CD14-positive monocyte (primary cell): ENCODE results near the gene SAP30BP. TPM values are rescaled to one million over a fixed set of nuclear protein-coding genes. Genes with fewer than 3 reads are reported as not detected.

Experiments used
- DNase-seq, 3 donors: peaks; one replicate each; pipeline ENCODE4 v3.0.0-alpha.2; 2011 to 2022
- H2AFZ ChIP-seq: 2 replicates; pipeline ENCODE4 v1.6.0; 2012; ENCODE audit warnings: mild to moderate bottlenecking, low read depth, low read length, inconsistent platforms; ENCODE audit not compliant: insufficient read depth, poor library complexity, severe bottlenecking
- H3K27ac ChIP-seq, 2 donors: 1 replicate in 1 of 2; 2 replicates in 1 of 2; pipeline ENCODE4 v1.5.1; 2012 to 2013; ENCODE audit warnings: low read length in 2 of 2, control low read depth in 1 of 2, inconsistent platforms in 1 of 2, low read depth in 1 of 2, mild to moderate bottlenecking in 1 of 2
- H3K27me3 ChIP-seq, 2 donors: one replicate each; pipeline versions ENCODE4 v1.6.0 to v1.6.1; 2011 to 2013; ENCODE audit warnings: low read length in 2 of 2; ENCODE audit not compliant: control insufficient read depth in 2 of 2, insufficient read depth in 2 of 2
- H3K36me3 ChIP-seq, 2 donors: replicated peaks in 1 of 2; 1 replicate in 1 of 2; 2 replicates in 1 of 2; pipeline versions ENCODE4 v1.5.1 to v1.6.1; 2012 to 2013; ENCODE audit warnings: low read length in 2 of 2, control low read depth in 1 of 2, inconsistent platforms in 1 of 2, mild to moderate bottlenecking in 1 of 2; ENCODE audit not compliant: insufficient read depth in 2 of 2, control insufficient read depth in 1 of 2
- H3K4me1 ChIP-seq, 2 donors: 1 replicate in 1 of 2; 2 replicates in 1 of 2; pipeline versions ENCODE4 v1.5.1 to v1.6.1; 2012 to 2013; ENCODE audit warnings: low read length in 2 of 2, control low read depth in 1 of 2, inconsistent platforms in 1 of 2, mild to moderate bottlenecking in 1 of 2, moderate library complexity in 1 of 2; ENCODE audit not compliant: insufficient read depth in 2 of 2, control insufficient read depth in 1 of 2
- H3K4me2 ChIP-seq: replicated peaks from 2 replicates; pipeline ENCODE3; 2012; ENCODE audit warnings: low read length, moderate library complexity, mild to moderate bottlenecking; ENCODE audit not compliant: poor library complexity, severe bottlenecking; ENCODE audit errors: extremely low read depth
- H3K4me3 ChIP-seq, 3 experiments: fragments of 200-600 bp in 1 of 3; sonication (generic) in 1 of 3; replicated peaks in 1 of 3; 1 replicate in 2 of 3; 2 replicates in 1 of 3; pipeline ENCODE4 v1.5.1; 2011 to 2013; ENCODE audit warnings: low read length in 3 of 3, mild to moderate bottlenecking in 3 of 3, control low read depth in 2 of 3, low read depth in 2 of 3, inconsistent platforms in 1 of 3, moderate library complexity in 1 of 3
- H3K79me2 ChIP-seq: 2 replicates; pipeline ENCODE4 v1.6.0; 2012; ENCODE audit warnings: mild to moderate bottlenecking, control low read depth, inconsistent platforms, low read length, moderate library complexity; ENCODE audit not compliant: insufficient read depth
- H3K9ac ChIP-seq: 2 replicates; pipeline ENCODE4 v1.6.0; 2017; ENCODE audit warnings: low read length, mild to moderate bottlenecking; ENCODE audit not compliant: insufficient read depth, poor library complexity, severe bottlenecking
- H3K9me3 ChIP-seq, 2 donors: replicated peaks in 1 of 2; 1 replicate in 1 of 2; 2 replicates in 1 of 2; pipeline versions ENCODE4 v1.5.1 to v1.6.1; 2012 to 2013; ENCODE audit warnings: low read length in 2 of 2, control low read depth in 1 of 2; ENCODE audit not compliant: control insufficient read depth in 1 of 2, insufficient read depth in 1 of 2
- H4K20me1 ChIP-seq: 2 replicates; pipeline ENCODE4 v1.6.0; 2012; ENCODE audit warnings: mild to moderate bottlenecking, low read length, control low read depth, moderate library complexity; ENCODE audit not compliant: insufficient read depth
- H3K27ac Mint-ChIP-seq, 7 donors: one replicate each; pipeline ENCODE4 v1.8.0; 2020; ENCODE audit warnings: mild to moderate bottlenecking in 7 of 7, mixed read lengths in 7 of 7, moderate library complexity in 6 of 7, inconsistent platforms in 2 of 7
- H3K27me3 Mint-ChIP-seq, 3 donors: one replicate each; pipeline ENCODE4 v1.8.0; 2021 to 2022; ENCODE audit warnings: low read depth in 3 of 3, mild to moderate bottlenecking in 3 of 3, mixed read lengths in 3 of 3, moderate library complexity in 3 of 3, inconsistent platforms in 1 of 3
- H3K36me3 Mint-ChIP-seq, 2 donors: one replicate each; pipeline ENCODE4 v1.8.0; 2020; ENCODE audit warnings: mixed read lengths in 2 of 2, inconsistent platforms in 1 of 2, mild to moderate bottlenecking in 1 of 2
- H3K4me1 Mint-ChIP-seq: one replicate; pipeline ENCODE4 v1.8.0; 2020; ENCODE audit warnings: mild to moderate bottlenecking, mixed read lengths
- H3K4me3 Mint-ChIP-seq, 2 donors: one replicate each; pipeline ENCODE4 v1.8.0; 2020; ENCODE audit warnings: mild to moderate bottlenecking in 2 of 2, mixed read lengths in 2 of 2, moderate library complexity in 1 of 2
- H3K9me3 Mint-ChIP-seq, 7 donors: one replicate each; pipeline ENCODE4 v1.8.0; 2020 to 2022; ENCODE audit warnings: mixed read lengths in 7 of 7, mild to moderate bottlenecking in 6 of 7, moderate library complexity in 6 of 7, inconsistent platforms in 2 of 7
- WGBS: methylation state at CpG from one replicate; pipeline ENCODE4 v1.1.5; 2013; ENCODE audit warnings: missing lambda C conversion rate; ENCODE audit not compliant: insufficient coverage; 5-methylcytosine and 5-hydroxymethylcytosine counted together
- intact Hi-C, 2 donors: fragments of 100-400 bp; cut with micrococcal nuclease; formaldehyde crosslinking; loops; one replicate each; pipeline versions ENCODE4 v1.15.0 to v1.15.1; 2023
- polyA plus RNA-seq, 3 donors: library from polyadenylated mRNA; depleted of rRNA in 1 of 3; unstranded in 2 of 3; stranded (reverse) in 1 of 3; fragments of 300-500 nt in 2 of 3; fragments of >200 nt in 1 of 3; fragmentation: Illumina TruSeq in 2 of 3; gene quantifications; 1 replicate in 2 of 3; 2 replicates in 1 of 3; pipeline ENCODE4 v1.2.3, GENCODE V29; 2012 to 2021
- TF ChIP-seq, protein P1 (sequence below): fragments of 200-600 bp; IDR thresholded peaks from one replicate; pipeline ENCODE4 v1.8.0; 2022; ENCODE audit warnings: antibody characterized with exemption, mild to moderate bottlenecking

The SAP30BP gene
- polyA plus RNA-seq, 3 donors: 43.8 to 130 (median 61.6) TPM

DNA sequence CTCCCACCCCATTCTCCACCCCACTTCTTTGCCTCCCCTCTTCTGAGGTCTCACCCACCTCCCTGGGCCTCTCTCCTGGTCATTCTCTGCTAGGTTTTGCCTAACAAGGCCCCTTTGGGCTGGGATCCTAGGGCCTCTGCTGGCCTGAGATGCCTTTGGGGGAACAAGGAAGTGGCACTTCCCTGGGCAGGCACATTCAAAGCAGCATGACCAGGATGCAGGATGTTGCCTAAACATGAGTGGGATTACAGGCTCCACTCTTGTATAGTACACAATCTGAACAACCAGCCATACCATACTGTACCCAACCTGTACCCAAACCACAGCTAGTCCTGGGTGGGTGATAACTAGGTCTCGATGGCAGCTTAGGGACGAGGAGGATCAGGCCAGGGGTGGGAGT is 88.9 kb downstream of the SAP30BP start:
- no peak overlapping the region for H3K9ac ChIP-seq
- Mint-ChIP-seq H3K4me1 (peaks cover 25% of the 10 kb centered on the region), H3K9me3 (peaks cover 0 to 4% (median 0%) of the 10 kb centered on the region in 7 donors), H3K27ac (peak overlapping the region in 1 of 7 donors; percentile 50), H3K4me3 (no peak overlapping the region), H3K36me3 (peaks cover 13 to 15% of the 10 kb centered on the region in 2 donors), H3K27me3 (peaks cover 4 to 14% (median 7%) of the 10 kb centered on the region in 3 donors)
- intact Hi-C loops: no loop called here
- peaks cover 23 to 30% of the 10 kb centered on the region in 2 donors for H3K4me1 ChIP-seq
- DNase-seq: peak in 2 of 3 donors; percentile 20 to 30
- peaks cover 3 to 23% of the 10 kb centered on the region in 2 donors for H3K36me3 ChIP-seq
- no CpG with 5 or more reads among the region's 2 CpGs for whole genome bisulfite sequencing
- H2AFZ ChIP-seq: no peak overlapping the region
- no peak overlapping the region for H3K27ac ChIP-seq
- no peaks in the 10 kb centered on the region for H3K9me3 ChIP-seq
- H3K27me3 ChIP-seq: peaks cover 0 to 4% of the 10 kb centered on the region in 2 donors
- H3K79me2 ChIP-seq: no peaks in the 10 kb centered on the region
- H3K4me3 ChIP-seq: no peak overlapping the region
- no peaks in the 10 kb centered on the region for H4K20me1 ChIP-seq
- TF ChIP-seq, protein P1, sequence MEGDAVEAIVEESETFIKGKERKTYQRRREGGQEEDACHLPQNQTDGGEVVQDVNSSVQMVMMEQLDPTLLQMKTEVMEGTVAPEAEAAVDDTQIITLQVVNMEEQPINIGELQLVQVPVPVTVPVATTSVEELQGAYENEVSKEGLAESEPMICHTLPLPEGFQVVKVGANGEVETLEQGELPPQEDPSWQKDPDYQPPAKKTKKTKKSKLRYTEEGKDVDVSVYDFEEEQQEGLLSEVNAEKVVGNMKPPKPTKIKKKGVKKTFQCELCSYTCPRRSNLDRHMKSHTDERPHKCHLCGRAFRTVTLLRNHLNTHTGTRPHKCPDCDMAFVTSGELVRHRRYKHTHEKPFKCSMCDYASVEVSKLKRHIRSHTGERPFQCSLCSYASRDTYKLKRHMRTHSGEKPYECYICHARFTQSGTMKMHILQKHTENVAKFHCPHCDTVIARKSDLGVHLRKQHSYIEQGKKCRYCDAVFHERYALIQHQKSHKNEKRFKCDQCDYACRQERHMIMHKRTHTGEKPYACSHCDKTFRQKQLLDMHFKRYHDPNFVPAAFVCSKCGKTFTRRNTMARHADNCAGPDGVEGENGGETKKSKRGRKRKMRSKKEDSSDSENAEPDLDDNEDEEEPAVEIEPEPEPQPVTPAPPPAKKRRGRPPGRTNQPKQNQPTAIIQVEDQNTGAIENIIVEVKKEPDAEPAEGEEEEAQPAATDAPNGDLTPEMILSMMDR: no peak
- no peak overlapping the region for H3K4me2 ChIP-seq

DNA sequence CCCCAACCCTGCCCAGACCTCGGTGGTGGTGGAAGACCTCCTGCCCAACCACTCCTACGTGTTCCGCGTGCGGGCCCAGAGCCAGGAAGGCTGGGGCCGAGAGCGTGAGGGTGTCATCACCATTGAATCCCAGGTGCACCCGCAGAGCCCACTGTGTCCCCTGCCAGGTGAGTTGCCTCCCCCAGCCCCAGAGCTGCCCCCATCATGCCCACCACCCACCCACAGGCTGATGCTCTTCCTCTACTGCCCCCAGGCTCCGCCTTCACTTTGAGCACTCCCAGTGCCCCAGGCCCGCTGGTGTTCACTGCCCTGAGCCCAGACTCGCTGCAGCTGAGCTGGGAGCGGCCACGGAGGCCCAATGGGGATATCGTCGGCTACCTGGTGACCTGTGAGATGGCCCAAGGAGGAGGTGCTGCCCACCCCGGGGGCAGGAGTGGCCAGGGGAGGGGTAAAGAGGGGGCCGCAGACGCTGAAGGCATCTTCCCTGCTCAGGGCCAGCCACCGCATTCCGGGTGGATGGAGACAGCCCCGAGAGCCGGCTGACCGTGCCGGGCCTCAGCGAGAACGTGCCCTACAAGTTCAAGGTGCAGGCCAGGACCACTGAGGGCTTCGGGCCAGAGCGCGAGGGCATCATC is 89.4 kb downstream of the SAP30BP start:
- H3K4me1 ChIP-seq: peaks cover 23 to 30% of the 10 kb centered on the region in 2 donors
- no peak overlapping the region for H3K27ac ChIP-seq
- no peaks in the 10 kb centered on the region for H3K79me2 ChIP-seq
- no peaks in the 10 kb centered on the region for H4K20me1 ChIP-seq
- intact Hi-C loops: no loop called here
- peaks cover 3 to 12% (median 7%) of the 10 kb centered on the region in 3 donors for H3K27me3 Mint-ChIP-seq
- peaks cover 0 to 4% (median 0%) of the 10 kb centered on the region in 7 donors for H3K9me3 Mint-ChIP-seq
- TF ChIP-seq, protein P1: no peak
- H3K9me3 ChIP-seq: no peaks in the 10 kb centered on the region
- no peak overlapping the region for H3K4me3 ChIP-seq
- DNase-seq: no peak
- H3K9ac ChIP-seq: no peak overlapping the region
- H3K4me2 ChIP-seq: no peak overlapping the region
- no peak overlapping the region for H2AFZ ChIP-seq
- H3K27me3 ChIP-seq: peaks cover 0 to 4% of the 10 kb centered on the region in 2 donors
- peaks cover 3 to 23% of the 10 kb centered on the region in 2 donors for H3K36me3 ChIP-seq
- H3K27ac Mint-ChIP-seq: no peak overlapping the region
- peaks cover 25% of the 10 kb centered on the region for H3K4me1 Mint-ChIP-seq
- peaks cover 13 to 15% of the 10 kb centered on the region in 2 donors for H3K36me3 Mint-ChIP-seq
- no peak overlapping the region for H3K4me3 Mint-ChIP-seq
- WGBS: 96% methylated on average over 28 of the region's 29 CpGs
